Medulla oblongata (tissue), 1 donor: Measurements from ENCODE around the gene MBNL2.
A peak's percentile ranks its signal among the peaks of the same experiment; 100 is the strongest.

ENCODE experiments used
- DNase-seq: peaks from one replicate; pipeline ENCODE4 v3.0.0-alpha.2; 2015; ENCODE audit errors: extremely low spot score

MBNL2 gene

DNA sequence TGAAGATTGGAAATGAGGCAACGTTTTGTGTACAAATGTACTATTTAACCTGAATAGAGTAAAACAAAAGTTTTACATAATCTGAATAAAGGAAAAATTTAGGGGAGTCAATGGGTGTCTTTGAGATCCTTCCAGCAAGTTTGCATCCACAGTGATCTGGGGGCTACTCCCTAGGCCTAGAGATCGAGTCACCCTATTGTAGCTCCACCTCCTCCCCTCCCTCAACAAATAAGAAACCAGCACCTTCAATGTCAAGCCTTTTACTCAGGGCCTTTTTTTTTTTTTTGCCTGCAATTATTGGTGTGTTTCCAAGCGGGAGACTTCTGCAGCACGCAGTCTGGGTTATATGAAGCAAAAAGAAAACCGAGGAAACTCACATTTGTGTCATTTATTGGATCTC is 195.6 kb downstream of the MBNL2 start:
- no peak for DNase-seq

DNA sequence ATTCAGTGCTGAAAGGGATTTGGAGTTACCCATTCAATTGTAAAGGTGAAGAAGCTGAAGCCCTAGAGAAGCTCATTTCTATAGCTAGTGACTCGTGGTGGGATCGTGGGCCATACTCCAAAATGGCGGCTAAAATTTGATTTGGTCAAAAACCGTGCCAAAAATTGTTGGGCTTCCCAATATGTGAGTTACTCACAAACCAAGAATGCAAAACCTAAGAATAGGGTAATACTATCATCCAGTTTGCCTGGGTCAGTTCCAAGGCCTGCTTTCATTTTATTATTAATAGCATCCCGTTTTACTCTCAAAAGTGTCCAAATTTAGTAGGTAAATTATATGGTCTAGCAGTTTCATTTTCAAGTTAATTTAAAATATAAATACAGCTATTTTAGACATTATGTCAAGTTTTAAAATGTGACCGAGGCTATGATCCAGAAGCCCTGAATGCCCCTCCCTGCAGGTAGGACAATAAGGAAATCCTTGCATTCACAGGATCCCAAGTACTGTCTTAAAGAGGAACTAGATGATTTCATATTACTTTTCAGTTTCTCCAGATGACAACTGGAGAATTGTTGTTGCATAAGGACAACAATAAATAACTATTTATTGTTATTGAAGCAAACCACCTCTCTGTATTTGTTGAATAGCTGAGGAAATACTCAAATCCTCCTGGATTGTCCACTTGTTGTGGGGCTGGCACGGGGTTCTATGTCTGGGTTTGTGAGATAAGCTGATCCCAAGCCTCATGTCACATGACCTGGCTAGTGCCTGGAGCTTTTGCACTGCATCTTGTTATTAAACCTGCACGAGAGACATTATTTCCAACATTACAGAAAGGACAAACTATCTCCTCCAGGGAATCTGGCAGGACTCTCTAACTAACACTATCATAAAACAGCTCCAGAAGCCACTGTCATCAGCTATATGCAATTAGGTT is 200.3 kb downstream of the MBNL2 start:
- DNase-seq: no peak

DNA sequence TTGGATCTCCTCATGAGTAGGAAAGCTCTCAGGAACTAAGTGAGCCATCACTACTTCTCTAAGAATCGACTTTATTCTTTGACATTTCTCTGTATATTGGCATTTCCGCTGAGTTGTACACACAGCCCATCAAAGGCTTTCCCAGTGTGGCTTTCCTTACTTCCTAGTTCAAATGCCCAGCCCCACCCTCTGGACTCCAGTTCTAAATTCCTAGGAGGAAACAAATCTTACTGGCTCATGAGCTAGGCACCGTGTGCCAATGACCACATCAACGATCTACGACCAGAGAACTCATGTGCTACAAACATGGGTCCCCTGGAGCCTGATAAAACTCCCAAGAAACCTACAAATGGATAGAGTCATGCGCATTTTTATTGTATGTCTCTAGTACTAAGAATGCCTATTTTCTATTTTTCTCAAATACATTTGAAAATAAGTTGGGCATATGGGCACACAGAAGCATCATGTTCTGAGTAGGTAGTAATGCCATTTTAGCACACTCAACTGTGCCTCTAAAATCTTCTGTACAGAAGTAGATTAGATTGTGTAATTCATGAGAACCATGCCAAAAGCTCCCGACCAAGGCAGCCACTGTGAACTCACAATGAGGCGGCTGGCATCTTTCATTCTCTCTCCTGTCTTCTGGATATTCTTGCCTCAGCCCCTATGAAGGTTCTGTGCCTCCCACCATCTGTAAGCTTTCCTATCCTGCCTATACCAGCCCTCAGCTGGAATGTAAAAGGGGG is 201.3 kb downstream of the MBNL2 start:
- peak; percentile 33 for DNase-seq

DNA sequence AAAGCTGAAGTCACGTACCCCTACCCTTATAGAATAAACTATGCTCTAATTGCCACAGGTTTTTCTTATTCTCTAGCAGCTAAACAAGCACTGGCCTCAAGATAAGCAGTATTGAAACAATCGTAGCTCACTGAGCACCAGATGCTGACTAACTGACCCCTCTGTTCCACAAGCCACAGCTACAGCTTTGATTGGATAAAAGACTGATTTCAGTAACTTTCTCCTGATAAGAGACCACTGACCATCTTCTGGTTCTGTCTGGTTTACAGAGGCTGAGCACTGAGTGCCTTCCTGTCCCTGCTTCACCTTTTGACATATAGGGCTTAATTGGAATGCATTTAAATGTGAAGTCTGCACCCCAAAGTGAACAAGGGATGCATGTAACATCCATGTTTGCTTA is 203.5 kb downstream of the MBNL2 start:
- DNase-seq: no peak

DNA sequence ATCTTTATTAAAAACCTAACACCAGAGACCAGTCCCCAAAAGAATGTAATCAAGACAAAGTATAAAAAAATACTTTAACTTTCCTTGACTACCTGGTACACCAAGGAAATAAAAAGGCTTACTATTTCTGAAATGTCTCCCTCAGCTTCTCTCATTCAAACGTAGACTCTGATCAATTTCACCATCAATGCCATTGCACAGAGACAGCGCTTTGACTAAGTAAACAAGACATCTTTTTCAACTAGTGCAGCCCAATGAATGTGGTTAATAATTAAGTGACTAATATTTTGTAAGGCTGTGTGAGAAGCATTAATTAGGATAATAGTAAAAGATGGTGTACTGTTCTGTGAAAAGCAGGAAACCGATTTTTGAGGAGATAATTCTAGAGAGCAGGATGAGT is 204.6 kb downstream of the MBNL2 start:
- DNase-seq: no peak

DNA sequence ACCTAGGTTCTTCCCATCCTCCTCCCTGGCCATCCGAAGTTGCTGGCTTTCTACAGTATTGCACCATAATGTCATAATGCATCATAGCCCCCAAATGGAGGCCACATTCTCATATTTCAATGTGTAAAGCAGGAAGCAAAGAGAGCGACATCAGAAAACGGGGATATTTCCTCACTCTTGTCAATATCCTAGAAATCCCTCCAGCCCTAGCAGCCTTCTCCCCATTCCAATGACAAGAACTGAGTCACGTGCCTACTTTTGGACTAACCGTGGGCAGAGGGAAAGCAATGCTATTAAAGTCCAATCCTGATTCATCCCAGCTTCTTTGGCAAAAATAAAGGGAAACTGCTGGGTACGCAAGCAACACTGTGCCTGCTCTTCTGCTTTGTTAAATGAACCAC is 207.5 kb downstream of the MBNL2 start:
- peak; percentile 84 for DNase-seq

DNA sequence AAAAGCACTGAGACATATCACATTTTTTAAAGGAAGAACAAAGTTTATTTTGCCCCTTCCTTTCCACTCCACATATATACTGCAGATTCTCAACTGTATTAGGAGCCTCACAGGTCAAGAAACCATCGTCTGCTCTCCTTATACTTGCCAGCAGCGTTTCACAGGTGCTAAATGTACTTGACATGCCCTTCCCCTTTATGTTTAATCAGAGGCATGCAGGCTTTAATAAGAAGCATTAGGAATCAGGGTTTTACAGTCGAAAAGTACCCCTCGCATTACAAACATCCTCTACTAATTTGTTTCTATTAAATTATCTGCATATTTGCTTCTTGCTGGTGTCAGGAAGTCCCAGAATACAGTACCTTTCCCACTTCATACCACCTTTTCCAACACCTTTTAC is 208.2 kb downstream of the MBNL2 start:
- peak; percentile 24 for DNase-seq

DNA sequence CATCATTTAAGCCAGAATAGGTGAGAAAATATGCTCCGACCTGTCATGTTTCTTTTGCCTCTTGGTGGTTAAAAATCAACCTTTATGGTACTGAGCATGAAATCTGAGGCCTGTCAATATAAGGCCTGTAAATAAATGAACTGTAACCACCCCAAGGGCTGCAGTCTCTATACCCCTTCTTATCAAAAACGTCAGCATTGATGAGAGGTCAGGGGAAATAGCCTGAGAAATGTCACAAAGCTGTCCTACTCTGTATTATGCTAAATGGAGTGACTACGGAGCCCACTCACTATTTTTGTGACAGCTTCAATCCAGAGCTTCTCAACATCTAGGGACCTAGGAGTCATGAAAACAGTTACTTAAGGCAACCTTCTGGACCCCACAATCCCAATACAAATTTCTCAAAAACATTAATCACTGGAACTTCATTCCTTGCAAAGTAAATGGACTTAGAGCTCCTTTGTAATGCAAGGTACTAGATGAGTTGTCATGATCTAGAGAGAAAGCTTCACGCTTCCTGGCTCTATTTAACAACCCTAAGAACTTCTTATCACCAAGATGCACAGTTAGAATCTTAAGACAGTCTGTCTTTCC is 209.1 kb downstream of the MBNL2 start:
- DNase-seq: peak; percentile 34

DNA sequence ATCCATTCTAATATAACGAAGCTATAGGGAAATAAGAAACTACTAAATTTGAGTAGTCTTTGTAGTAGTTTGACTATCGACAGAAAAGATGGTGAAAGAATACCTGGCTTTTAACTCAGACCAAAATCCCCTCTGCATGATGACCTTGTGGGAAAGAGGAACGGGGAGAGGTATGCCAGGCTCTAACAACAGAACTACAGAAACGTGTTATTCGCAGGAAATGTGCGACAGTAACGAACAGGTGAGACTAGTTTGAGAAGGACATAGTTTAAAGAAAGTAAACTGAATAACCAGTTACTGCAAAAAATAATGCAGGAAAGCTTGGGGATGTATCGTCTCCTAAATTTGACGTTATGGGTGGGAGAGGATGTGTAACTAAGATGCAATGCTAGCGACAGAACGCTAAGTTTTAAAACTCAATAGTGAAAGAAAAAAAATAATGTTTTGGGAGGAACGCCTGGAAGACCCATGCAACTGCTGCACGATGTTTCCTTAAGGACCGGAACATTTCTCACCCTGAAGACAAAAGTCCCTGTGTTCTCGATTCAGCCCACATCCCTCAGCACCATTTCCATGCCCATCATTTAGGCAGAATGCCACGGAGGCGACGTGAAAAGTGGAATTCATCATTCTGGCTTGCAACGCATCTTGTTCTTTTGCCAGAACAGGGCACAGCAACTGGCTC is 210.2 kb downstream of the MBNL2 start:
- peak; percentile 54 for DNase-seq

DNA sequence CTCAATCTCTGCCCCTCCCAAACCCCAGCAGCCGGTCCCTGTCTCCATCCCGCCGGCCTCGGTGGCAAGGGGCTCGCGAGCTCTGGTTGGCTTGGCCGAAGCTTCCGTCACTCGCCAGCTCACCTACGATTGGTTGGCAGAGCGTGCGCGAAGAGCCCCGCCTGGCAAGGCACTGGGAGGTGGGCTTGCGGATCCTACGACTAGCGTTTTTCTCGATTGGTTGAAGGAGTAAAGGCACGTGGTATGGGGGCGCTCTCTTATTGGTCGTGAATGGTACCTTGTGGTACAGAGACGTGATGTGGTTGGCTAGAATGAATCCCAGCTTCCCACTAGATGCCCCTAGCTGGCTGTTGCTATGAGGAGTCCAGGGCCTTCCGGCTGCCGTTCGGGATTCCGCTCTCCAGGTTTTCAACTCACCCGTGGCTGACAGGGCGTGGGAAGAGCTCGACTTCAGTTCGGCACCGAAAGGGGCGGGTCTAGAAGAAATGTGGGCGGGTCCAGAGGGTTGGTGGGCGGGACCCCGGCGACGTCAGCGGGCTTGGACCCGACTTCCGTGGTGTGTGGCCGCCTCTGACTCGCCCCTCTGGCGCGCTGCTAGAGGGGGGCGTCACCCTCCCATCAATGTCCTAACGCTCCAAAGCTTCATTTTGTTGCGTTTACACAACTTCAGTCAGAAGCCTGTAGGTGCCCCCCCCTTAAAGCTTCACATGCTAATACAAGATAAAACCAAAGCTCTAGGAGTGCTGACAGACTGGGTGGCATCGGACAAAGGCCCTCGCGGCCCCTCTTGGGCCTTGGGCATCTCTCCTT is 211.0 kb downstream of the MBNL2 start:
- DNase-seq: peak; percentile 100

DNA sequence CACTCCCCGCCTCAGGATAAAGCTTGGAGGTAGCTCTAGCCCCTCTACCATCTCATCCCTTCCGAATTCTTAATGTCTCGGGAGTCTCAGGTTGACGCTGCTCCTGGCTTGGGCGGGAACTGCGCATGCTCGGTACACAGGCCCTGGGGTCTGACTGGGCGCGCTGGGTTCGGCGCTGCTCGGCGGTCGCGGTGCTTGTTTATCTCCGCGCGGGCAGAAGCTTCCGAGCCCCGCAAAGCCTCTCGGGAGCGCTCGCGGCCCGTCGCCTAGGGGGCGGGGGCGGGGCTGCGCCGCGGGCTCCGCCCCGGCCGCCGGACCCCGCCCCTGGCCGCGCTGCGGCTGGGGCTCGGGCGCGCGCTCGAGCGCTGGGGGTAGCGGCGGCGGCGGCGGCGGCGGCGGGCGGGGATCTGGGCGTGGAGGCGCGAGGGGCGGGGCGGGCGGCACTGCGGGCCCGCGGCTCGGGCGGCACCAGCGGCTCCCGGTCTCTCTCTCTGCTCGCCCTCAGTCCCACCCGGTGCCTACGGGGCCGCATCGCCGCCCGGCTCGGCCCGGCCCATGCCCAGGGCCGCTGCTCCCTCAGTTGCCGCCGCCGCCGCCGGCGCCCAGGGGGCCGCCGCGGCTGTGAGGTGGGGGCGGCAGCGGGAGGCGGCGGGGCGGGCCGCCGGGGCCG is 211.7 kb downstream of the MBNL2 start, which contains the start of gene RAP2A:
Gene RAP2A (plus strand): TSS at position 443 of the 670 bp plus-strand sequence. CDS start 302 bp downstream, outside the sequence.
- peak; percentile 89 for DNase-seq

DNA sequence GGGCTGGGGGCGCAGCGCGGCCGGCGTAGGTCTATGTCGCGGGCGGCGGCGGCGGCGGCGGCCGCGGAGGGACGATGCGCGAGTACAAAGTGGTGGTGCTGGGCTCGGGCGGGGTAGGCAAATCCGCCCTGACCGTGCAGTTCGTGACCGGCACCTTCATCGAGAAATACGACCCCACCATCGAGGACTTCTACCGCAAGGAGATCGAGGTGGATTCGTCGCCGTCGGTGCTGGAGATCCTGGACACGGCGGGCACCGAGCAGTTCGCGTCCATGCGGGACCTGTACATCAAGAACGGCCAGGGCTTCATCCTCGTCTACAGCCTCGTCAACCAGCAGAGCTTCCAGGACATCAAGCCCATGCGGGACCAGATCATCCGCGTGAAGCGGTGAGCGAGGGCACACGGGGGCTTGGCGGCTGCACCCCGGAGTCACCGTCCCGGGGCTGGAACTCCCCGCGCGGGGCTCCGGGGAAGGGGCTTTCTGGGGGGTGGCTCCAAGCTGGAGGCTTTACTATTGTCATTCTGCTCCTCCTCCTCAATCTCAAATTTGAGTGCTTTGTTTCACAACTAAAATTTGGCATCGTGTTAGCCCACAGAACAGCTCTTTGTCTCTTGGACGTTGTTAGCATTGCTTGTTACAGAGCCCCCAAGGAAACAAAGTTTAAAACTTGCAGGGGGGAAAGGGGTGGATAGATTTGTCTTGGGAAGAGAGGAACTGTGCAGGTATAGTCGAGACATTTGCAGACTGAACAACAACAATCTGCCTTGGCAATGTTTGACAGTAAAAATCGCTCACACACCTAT is 212.5 kb downstream of the MBNL2 start:
- peak; percentile 43 for DNase-seq

DNA sequence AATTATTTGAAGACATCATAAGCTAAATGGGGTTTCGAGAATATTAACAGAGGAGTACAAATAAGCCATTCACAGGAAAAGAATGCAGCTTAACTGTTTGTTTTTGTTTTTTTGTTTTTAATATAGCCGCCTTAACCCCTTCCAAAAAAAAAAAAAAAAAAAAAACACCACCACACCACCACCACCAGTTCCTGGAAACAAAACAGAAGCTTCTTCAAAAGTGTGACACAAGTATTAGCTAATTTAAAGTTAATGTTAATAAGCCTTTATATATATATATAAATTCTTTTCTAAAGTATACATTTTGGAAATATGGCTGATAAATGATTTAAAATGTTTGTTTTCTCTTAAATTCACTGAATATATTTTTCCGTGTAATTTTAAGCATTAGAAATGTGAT is 213.2 kb downstream of the MBNL2 start:
- DNase-seq: no peak

DNA sequence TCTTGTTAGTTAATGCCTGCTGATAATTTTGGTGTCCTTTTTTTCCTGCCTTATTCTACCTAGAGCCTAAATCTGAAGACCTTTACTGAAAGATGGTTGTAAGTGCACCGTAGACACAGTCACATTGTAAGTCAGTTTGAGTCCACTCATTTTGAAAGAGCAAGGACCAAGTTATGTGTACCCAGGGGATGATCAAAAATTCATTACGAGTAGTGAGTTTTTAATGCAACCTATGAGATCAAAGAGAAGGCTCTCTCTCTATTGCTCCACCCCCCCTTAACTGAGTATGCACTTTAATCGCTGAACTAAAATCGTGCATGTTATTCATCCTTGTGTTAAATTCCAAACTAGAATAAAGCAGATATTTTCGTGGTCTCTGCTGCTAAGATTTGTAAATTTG is 213.7 kb downstream of the MBNL2 start:
- no peak for DNase-seq

DNA sequence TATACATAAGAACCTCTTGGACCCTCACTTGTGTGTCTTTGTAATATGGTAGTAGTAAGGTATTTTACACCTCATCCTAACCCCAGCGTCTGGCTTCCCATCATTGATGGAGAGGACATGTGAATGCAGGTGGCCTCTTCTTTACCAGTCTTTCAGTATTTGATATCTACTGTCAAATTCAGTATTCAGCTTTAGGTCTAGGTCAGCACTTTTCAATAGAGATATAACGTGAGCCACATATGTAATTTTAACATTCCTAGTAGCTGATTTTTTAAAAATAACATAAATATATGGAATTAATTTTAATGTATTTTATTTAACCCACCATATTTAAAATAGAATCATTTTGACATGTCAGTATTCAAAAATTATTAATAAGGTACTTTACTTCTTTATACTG is 214.7 kb downstream of the MBNL2 start:
- no peak for DNase-seq

DNA sequence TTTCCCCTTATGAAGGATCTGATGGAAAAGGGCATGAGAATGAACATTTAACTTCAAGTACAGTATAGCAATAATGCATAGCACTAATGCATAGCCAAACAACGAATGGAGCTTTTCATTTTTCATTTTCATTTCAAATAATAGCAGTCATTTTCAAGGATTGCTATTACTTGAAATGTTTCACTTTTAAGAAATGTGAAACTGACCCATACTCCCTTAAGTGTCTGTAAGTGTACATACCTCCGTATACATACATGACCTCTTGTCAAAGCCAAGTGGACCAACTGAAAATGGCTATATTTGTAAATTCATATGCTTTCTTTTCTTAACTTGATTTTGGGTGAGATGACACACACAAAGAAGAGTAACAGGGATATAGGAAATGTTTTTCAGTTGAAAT is 215.6 kb downstream of the MBNL2 start:
- no peak for DNase-seq

DNA sequence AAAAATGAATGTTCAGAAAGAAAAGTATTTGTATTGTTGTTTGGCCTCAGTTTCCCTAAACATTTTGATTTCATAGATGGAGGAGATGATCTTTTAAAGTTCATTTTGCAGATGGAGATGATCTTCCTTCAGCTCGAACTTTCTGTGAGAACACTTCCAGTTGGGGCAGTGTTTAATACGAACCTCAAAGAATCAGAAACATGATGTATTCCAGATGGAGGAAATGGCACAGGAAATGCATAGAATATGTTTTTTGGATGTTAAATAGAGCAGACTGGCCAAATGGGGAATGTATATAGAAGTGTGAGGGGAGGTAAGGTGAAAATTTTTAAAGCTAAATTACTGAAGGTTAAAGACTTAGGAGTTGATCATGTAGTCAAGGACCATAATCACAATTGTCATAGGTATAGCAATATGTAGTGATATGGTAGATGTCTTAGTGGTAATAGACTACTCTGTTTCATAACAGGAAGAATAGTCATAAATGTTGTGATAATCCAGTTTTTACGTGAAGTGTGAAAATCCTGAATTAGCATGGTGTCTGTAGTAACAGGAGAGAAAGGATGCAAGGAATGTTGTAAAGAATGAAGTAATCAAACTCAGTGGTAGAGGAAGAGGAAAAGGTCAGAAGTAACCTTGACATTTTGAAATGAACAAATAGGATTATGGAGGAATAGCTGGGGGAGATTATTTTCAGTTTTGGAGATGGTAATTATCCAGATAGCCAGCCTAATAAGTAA is 216.9 kb downstream of the MBNL2 start:
- DNase-seq: no peak

DNA sequence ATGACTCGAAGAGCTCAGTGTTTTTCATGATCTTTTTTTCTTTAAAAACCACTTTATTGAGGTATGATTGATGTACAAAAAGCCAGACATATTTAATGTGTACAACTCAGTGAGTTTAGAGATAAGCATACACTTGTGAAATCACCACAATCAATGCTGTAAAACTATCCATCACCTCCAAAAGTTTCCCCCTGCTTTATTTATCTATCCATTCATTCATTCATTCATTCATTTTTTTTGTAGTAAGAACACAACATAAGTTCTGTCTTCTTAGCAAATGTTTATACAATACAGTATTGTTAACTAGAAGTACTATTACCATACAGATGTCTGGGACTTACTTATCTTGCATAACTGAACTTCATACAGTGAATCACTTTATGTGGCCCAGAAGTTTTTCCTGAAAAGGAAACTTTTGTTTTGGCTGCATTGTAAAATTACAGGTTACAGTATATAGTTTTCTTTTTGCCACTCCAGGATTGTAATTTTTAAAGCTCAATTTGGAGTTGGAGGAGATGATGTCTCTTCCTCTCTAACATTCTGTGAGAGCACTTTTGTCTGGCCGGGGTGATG is 218.6 kb downstream of the MBNL2 start:
- no peak for DNase-seq

DNA sequence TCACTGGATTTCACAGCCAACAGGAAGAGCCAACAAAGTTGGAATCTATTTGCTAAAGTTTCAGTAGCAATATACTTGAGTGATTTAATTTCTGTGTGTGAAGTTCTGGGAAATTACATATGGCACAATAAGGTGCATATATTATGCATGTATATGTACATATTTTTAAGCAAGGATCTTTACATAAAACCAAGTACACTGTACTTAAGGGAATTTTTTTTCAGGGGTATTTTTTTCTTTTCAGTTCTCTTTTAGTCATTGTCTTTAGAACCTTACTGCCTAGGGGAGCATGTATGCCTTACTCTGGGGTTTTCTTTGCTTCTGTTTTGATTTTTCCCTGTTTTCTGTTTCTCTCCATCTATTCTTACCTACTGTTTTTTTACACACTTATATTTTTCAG is 219.2 kb downstream of the MBNL2 start:
- DNase-seq: no peak
